Measurements from ENCODE around the gene ZMYND8.

Gene ZMYND8

GRCh38 chr20:47338131-47338628, 18.3 kb downstream of the ZMYND8 start:
- peaks cover 40% of the 10 kb centered on the region for H3K4me1 ChIP-seq (ENCODE audit: control insufficient read depth, insufficient read depth, low read length)
- H3K9me3 ChIP-seq (ENCODE audit: control insufficient read depth, insufficient read depth, low read depth, low read length): no peaks in the 10 kb centered on the region
- H3K27me3 ChIP-seq (ENCODE audit: control insufficient read depth, insufficient read depth, low read length): no peaks in the 10 kb centered on the region
- H3K9ac ChIP-seq (ENCODE audit: low read length): no peak overlapping the region
- H3K27ac ChIP-seq (ENCODE audit: low read depth, low read length): no peak overlapping the region
- H3K4me3 ChIP-seq (ENCODE audit: low read depth, low read length): no peak overlapping the region
- peaks cover 54% of the 10 kb centered on the region for H3K36me3 ChIP-seq (ENCODE audit: control insufficient read depth, insufficient read depth, low read length)

GRCh38 chr20:47337413-47337812, 19.1 kb downstream of the ZMYND8 start:
- H3K9ac ChIP-seq (ENCODE audit: low read length): no peak overlapping the region
- no peaks in the 10 kb centered on the region for H3K9me3 ChIP-seq (ENCODE audit: control insufficient read depth, insufficient read depth, low read depth, low read length)
- no peaks in the 10 kb centered on the region for H3K27me3 ChIP-seq (ENCODE audit: control insufficient read depth, insufficient read depth, low read length)
- H3K36me3 ChIP-seq (ENCODE audit: control insufficient read depth, insufficient read depth, low read length): peaks cover 54% of the 10 kb centered on the region
- H3K4me3 ChIP-seq (ENCODE audit: low read depth, low read length): no peak overlapping the region
- peaks cover 40% of the 10 kb centered on the region for H3K4me1 ChIP-seq (ENCODE audit: control insufficient read depth, insufficient read depth, low read length)
- H3K27ac ChIP-seq (ENCODE audit: low read depth, low read length): no peak overlapping the region

GRCh38 chr20:47336129-47336754, 20.3 kb downstream of the ZMYND8 start:
- peaks cover 58% of the 10 kb centered on the region for H3K36me3 ChIP-seq (ENCODE audit: control insufficient read depth, insufficient read depth, low read length)
- peaks cover 45% of the 10 kb centered on the region for H3K4me1 ChIP-seq (ENCODE audit: control insufficient read depth, insufficient read depth, low read length)
- no peak overlapping the region for H3K9ac ChIP-seq (ENCODE audit: low read length)
- H3K27me3 ChIP-seq (ENCODE audit: control insufficient read depth, insufficient read depth, low read length): no peaks in the 10 kb centered on the region
- no peak overlapping the region for H3K4me3 ChIP-seq (ENCODE audit: low read depth, low read length)
- no peaks in the 10 kb centered on the region for H3K9me3 ChIP-seq (ENCODE audit: control insufficient read depth, insufficient read depth, low read depth, low read length)
- H3K27ac ChIP-seq (ENCODE audit: low read depth, low read length): no peak overlapping the region

DNA sequence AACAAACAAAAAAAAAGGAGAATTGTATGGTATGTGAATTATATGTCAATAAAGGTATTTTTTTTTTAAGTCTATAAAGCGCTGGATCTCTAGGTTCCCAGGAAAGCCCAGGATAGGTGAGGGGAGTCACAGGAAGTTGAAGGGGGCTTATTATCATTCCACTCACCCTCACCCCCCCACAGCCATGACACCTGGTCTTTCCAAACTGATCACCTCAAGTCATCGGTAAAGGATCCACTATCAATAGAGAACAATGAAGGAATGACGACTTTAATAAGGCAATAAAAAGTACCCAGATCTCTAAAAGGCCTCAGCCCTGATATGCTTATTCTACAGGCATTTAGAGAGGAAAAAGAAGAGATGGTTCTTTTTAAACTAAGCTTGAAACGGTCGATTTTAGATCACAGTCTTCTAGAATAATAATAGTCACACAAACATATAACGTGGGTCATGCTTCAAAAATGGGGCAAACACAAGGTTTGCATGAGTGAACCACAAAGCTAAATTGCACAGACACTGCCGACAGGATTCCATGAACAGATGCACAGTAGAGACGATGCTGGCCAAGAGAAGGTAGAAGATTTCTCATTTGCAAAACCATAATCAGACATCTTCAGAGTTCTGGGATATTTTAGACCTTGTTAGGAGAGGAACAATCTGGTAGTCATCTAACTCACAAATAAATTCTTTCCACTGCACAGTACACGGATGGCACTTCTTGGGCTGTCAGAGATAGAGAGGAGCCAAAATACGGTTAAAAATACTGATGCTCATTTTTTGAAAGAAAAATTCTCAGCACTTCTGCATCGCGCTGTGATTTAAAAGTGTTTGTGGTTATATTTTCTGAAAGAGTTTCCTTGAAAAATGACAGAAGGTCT, 21.0 kb downstream of the ZMYND8 start:
- Histone ChIP-seq H3K27ac (ENCODE audit: low read depth, low read length) (no peak overlapping the region), H3K27me3 (ENCODE audit: control insufficient read depth, insufficient read depth, low read length) (no peaks in the 10 kb centered on the region), H3K4me1 (ENCODE audit: control insufficient read depth, insufficient read depth, low read length) (peaks cover 53% of the 10 kb centered on the region), H3K36me3 (ENCODE audit: control insufficient read depth, insufficient read depth, low read length) (peaks cover 54% of the 10 kb centered on the region), H3K9me3 (ENCODE audit: control insufficient read depth, insufficient read depth, low read depth, low read length) (no peaks in the 10 kb centered on the region), H3K9ac (ENCODE audit: low read length) (no peak overlapping the region), H3K4me3 (ENCODE audit: low read depth, low read length) (no peak overlapping the region)

DNA sequence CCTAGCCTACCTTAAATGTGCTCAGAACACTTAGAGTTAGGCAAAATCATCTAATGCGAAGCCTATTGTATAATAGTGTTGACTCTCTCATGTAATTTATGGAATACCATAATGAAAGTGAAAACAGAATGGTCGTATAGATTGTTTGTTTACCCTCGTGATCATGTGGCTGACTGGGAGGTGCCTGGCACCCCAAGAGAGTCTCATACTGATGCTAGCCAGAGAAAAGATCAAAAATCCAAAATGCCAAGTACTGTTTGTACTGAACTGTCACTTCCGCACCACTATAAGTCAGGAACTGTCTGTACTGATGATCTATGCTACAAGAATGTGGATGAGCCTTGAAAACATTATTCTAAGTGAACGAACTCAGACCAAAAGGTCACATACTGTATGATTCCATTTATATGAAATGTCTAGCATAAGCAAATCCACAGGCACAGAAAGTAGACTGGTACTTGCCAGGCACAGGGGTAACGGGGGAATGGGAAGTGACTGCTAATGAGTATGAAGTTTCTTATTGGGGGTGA, 22.4 kb downstream of the ZMYND8 start:
- Histone ChIP-seq H3K36me3 (ENCODE audit: control insufficient read depth, insufficient read depth, low read length) (peaks cover 47% of the 10 kb centered on the region), H3K27ac (ENCODE audit: low read depth, low read length) (no peak overlapping the region), H3K9me3 (ENCODE audit: control insufficient read depth, insufficient read depth, low read depth, low read length) (no peaks in the 10 kb centered on the region), H3K4me3 (ENCODE audit: low read depth, low read length) (no peak overlapping the region), H3K27me3 (ENCODE audit: control insufficient read depth, insufficient read depth, low read length) (no peaks in the 10 kb centered on the region), H3K4me1 (ENCODE audit: control insufficient read depth, insufficient read depth, low read length) (peaks cover 54% of the 10 kb centered on the region), H3K9ac (ENCODE audit: low read length) (no peak overlapping the region)

DNA sequence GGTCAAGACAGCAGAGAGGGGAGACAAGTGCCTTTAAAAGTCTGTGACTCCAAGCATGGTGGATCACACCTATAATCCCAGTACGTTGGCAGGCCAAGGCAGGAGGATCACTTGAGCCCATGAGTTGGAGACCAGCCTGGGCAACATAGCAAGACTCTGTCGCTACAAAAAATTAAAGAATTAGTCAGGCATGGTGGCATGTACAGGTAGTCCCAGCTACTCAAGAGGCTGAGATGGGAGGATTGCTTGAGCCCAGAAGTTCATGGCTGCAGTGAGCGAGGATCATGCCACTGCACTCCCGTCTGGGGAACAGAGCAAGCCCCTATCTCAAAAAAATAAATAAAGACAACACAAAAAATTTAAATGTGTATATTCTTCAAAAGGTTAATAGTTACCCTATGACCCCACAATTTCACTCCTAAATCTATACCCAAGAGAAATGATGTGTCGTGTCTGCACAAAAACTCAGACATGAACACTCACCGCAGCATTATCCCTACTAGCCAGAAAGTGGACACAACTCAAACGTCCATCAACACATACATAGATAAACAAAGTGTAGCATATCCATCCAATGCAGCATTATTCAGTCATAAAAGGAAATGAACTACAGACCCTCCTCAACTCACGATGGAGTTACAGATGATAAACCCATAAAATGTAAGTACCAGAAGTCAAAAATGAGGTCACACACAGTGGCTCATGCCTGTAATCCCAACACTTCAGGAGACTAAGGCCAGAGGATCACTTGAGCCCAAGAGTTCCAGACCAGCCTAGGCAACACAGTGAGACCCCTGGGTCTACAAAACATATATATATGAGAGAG, 23.9 kb downstream of the ZMYND8 start:
- peaks cover 40% of the 10 kb centered on the region for H3K36me3 ChIP-seq (ENCODE audit: control insufficient read depth, insufficient read depth, low read length)

GRCh38 chr20:47330933-47331708, 25.4 kb downstream of the ZMYND8 start:
- H3K9me3 ChIP-seq (ENCODE audit: control insufficient read depth, insufficient read depth, low read depth, low read length): no peaks in the 10 kb centered on the region
- no peak overlapping the region for H3K4me3 ChIP-seq (ENCODE audit: low read depth, low read length)
- no peaks in the 10 kb centered on the region for H3K27me3 ChIP-seq (ENCODE audit: control insufficient read depth, insufficient read depth, low read length)
- H3K9ac ChIP-seq (ENCODE audit: low read length): no peak overlapping the region
- H3K36me3 ChIP-seq (ENCODE audit: control insufficient read depth, insufficient read depth, low read length): peaks cover 37% of the 10 kb centered on the region
- H3K27ac ChIP-seq (ENCODE audit: low read depth, low read length): no peak overlapping the region; the same call in 1 of the 2 replicates
- peaks cover 41% of the 10 kb centered on the region for H3K4me1 ChIP-seq (ENCODE audit: control insufficient read depth, insufficient read depth, low read length)

More for the DNA sequence above, 23.9 kb downstream of the ZMYND8 start:
- Histone ChIP-seq H3K27me3 (ENCODE audit: control insufficient read depth, insufficient read depth, low read length) (no peaks in the 10 kb centered on the region), H3K9ac (ENCODE audit: low read length) (no peak overlapping the region), H3K27ac (ENCODE audit: low read depth, low read length) (no peak overlapping the region), H3K4me3 (ENCODE audit: low read depth, low read length) (no peak overlapping the region), H3K9me3 (ENCODE audit: control insufficient read depth, insufficient read depth, low read depth, low read length) (no peaks in the 10 kb centered on the region), H3K4me1 (ENCODE audit: control insufficient read depth, insufficient read depth, low read length) (peaks cover 45% of the 10 kb centered on the region)

DNA sequence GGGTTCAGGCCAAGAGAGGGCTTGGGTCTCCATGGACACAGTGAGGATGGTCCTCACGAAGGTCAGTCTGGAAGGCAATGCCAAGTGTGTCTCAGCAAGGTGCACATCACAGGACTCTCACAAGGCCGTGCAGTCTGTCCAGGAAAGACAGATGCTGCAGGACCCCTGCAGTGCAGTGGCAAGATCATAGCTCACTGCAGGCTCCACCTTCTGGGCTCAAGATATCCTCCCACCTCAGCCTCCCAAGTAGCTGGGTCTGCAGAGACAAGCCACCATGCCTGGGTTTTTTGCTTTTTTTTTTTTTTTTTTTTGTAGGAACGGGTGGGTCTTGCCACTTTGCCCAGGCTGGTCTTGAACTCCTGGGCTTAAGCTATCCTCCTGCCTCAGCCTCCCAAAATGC, 26.4 kb downstream of the ZMYND8 start:
- Histone ChIP-seq H3K27me3 (ENCODE audit: control insufficient read depth, insufficient read depth, low read length) (no peaks in the 10 kb centered on the region), H3K9me3 (ENCODE audit: control insufficient read depth, insufficient read depth, low read depth, low read length) (no peaks in the 10 kb centered on the region), H3K4me1 (ENCODE audit: control insufficient read depth, insufficient read depth, low read length) (peaks cover 36% of the 10 kb centered on the region), H3K36me3 (ENCODE audit: control insufficient read depth, insufficient read depth, low read length) (peaks cover 30% of the 10 kb centered on the region; the same call in 1 of the 2 replicates), H3K4me3 (ENCODE audit: low read depth, low read length) (no peak overlapping the region), H3K9ac (ENCODE audit: low read length) (no peak overlapping the region), H3K27ac (ENCODE audit: low read depth, low read length) (no peak overlapping the region; the same call in 1 of the 2 replicates)

DNA sequence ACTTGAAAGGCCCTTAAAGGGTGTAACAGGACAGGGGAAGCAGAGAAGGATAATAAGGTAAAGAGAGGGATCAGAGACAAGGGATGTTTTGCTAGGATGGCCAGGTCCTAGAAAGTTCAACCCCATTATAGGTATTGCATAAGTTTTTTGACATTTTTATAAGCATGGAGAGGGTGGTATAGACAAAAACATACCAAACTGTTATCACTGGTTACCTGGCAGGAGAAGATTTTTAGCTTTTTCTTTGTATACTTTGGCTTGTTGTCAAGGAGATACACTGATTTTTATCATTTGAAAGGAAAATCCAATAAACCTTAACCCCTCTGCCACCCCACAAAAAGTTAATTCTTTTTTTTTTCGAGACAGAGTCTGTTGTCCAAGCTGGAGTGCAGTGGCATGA, 28.4 kb downstream of the ZMYND8 start:
- Histone ChIP-seq H3K27ac (ENCODE audit: low read depth, low read length) (no peak overlapping the region), H3K27me3 (ENCODE audit: control insufficient read depth, insufficient read depth, low read length) (no peaks in the 10 kb centered on the region), H3K4me3 (ENCODE audit: low read depth, low read length) (no peak overlapping the region), H3K9me3 (ENCODE audit: control insufficient read depth, insufficient read depth, low read depth, low read length) (no peaks in the 10 kb centered on the region), H3K4me1 (ENCODE audit: control insufficient read depth, insufficient read depth, low read length) (peaks cover 42% of the 10 kb centered on the region), H3K9ac (ENCODE audit: low read length) (no peak overlapping the region), H3K36me3 (ENCODE audit: control insufficient read depth, insufficient read depth, low read length) (peaks cover 22% of the 10 kb centered on the region; the same call in 1 of the 2 replicates)

GRCh38 chr20:47327711-47328110, 28.8 kb downstream of the ZMYND8 start:
- H3K36me3 ChIP-seq (ENCODE audit: control insufficient read depth, insufficient read depth, low read length): peaks cover 18% of the 10 kb centered on the region; the same call in 1 of the 2 replicates
- no peak overlapping the region for H3K4me3 ChIP-seq (ENCODE audit: low read depth, low read length)
- H3K9ac ChIP-seq (ENCODE audit: low read length): no peak overlapping the region
- H3K9me3 ChIP-seq (ENCODE audit: control insufficient read depth, insufficient read depth, low read depth, low read length): no peaks in the 10 kb centered on the region
- H3K27ac ChIP-seq (ENCODE audit: low read depth, low read length): no peak overlapping the region
- H3K27me3 ChIP-seq (ENCODE audit: control insufficient read depth, insufficient read depth, low read length): no peaks in the 10 kb centered on the region
- H3K4me1 ChIP-seq (ENCODE audit: control insufficient read depth, insufficient read depth, low read length): peaks cover 46% of the 10 kb centered on the region

Data from HUES6 (cell line).